Tibial nerve (tissue), 3 donors: ENCODE results near the gene REX1BD.

Experiments
- CTCF ChIP-seq, 5 experiments: fragments of 200-600 bp in 3 of 5; fragments of 450-650 bp in 2 of 5; sonication (generic) in 3 of 5; IDR thresholded peaks; one replicate each; pipeline ENCODE4 v1.5.1; 2016 to 2019; ENCODE audit warnings: antibody characterized with exemption in 5 of 5, mild to moderate bottlenecking in 3 of 5, moderate library complexity in 2 of 5
- POLR2A ChIP-seq, 2 donors: fragments of 450-650 bp; IDR thresholded peaks; one replicate each; pipeline ENCODE4 v1.6.1; 2017; ENCODE audit warnings: antibody characterized with exemption in 2 of 2, mild to moderate bottlenecking in 2 of 2, moderate library complexity in 2 of 2

DNA sequence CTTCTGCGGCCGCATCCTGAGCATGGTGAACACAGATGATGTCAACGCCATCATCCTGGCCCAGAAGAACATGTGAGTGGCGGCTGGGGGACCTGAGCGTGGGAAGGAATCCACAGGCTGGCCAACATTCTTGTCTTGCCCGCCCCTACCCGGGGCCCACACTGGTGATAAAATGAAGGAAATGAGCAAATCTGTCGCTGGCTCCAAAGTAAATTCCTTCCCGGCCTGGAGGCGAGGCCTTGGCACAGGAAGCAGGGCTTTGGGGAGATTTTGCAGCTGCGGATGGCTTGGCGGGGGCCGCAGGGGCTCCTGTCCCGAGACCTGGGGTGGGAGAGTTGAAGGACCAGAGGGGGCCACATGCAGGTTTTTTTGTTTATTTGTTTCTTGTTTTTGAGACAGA lies 26.5 kb upstream of the REX1BD start:
- TF ChIP-seq CTCF (IDR thresholded peaks at IDR 0.05) (no peak), POLR2A (IDR thresholded peaks at IDR 0.05) (no peak)
